Central memory CD4-positive, alpha-beta T cell (primary cell): Measurements from ENCODE around the gene SYNE4.
"Not testable (repeated sequence)": the region's sequence is repeated elsewhere in the genome, so short reads cannot be mapped to it uniquely, and the experiment has no call there.

Experiments used
- DNase-seq: peaks from one replicate; pipeline ENCODE4 v3.0.0; 2022
- total RNA-seq, 3 experiments: gene quantifications; one replicate each; lab custom pipeline; 2026; lab: John Stamatoyannopoulos, UW

The SYNE4 gene
- 0.42 to 2.3 (median 1.7) reads per million in 3 experiments for total RNA-seq

DNA sequence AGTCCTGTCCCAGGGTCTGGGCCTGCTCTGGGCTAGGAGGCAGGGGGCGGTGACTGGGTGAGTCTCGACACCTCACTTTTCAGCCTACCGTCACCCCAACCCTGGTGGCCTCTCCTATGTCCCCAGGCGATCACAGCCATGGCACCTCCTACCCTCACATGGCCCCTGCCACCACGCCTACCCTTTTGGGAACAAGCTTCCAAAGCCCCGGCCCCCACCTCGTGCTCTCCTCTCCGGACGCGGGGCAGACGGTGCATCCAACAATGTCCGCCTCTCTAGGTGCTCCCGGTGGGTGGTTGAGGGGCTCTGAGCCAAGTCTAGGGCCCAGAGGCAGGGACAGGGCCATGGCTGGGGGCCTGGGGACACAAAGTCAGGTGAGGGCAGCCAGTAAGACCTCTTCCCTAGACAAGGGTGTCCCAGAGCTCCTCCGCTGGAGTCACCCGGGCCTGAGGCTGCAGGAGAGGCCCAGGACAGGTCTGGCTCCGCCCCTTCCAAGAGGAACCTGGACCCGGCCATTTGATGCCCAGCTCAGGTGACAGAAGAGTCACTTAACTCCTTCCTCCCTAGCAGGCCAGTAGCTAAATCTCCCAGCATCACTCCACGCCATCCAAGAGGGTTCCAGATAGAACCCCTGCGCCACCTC, at the start of gene SYNE4:
Gene SYNE4, minus strand, starts transcription at position 478 of the 643 bp plus-strand sequence. Its CDS starts 132 bp downstream, at position 346.
- DNase-seq = no peak

DNA sequence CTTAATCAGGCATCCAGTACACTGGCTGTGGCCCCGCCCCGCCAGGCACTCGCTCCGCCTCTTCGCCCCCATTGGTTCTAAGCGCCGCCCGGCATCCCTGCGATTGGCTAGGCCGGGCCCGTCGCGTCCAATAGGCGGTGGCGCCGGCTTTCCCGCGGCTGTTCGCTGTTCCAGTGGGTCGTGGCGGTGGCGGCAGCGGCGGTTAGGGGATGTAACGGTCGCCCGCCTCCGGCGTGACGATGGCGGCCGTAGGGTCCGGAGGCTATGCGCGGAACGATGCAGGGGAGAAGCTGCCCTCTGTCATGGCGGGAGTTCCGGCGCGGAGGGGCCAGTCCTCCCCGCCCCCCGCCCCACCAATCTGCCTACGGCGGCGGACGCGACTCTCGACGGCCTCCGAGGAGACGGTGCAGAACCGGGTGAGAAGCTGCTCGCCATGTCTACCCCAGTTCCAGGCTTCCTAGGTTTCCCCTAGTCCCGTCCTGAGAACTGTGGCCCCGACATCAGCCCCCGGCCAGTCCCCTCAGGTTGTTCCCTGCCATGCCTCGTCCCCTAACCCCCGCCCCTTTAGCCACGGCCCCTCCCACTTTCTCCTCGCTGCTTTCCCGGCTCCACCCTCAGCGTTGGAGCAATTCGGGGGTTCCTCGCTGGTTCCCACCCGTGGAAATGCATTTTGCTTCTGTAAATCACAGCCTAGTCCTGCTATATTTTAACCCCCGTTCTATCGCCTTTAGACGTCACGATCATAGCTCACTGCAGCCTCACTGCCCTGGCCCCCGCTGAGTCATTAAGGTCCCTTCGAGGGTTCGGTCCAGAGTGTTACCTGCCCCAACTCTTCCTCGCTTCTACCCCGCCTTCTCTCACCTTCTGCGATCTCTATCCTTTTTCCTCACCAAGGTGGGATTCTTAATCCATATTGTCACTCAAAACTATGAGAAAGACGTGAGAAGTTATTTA, 46.4 kb upstream of the SYNE4 start, which contains the start of gene WDR62:
Gene WDR62, plus strand, starts transcription at position 165 of the 954 bp plus-strand sequence. Its CDS starts 75 bp downstream, at position 240.
- DNase-seq = no peak

DNA sequence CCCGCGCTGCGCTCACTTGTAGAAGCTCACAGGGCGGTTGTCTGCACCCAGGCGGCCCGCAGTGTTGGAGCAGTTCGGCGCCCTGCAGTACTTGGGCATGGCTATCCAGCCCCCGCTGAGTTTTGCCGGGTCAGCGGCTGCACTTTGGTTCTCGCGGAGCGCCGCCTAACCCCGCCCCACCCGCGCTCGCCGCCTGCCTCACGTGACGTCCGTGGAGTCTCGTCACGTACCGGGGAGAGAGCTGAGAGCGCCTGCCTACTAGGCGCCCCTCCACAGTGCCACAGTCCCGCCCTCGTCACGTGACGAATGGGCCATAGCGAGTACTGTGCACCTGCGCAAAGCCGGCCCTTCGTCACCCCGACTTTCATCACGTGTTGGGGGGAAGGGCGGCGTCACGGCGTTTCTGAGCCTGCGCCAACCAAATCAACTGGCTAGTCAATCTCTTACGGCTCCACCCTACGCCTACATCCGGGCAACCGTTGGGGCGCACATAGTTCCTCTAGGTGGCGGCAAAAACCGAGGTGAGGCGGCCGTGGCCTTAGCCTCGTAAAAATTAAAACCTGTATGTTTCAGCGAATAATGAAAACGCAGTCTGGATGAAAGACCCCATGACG, 45.6 kb upstream of the SYNE4 start, which contains the start of gene THAP8:
Gene THAP8, minus strand, starts transcription at position 167 of the 614 bp plus-strand sequence. Its CDS starts 68 bp downstream, at position 99.
- DNase-seq = peak; percentile 100

- DNase-seq = no peak
Measured at GRCh38 chr19:36051637-36052036, 43.0 kb upstream of the SYNE4 start.

GRCh38 chr19:36051236-36051635, 42.6 kb upstream of the SYNE4 start:
- DNase-seq = no peak

DNA sequence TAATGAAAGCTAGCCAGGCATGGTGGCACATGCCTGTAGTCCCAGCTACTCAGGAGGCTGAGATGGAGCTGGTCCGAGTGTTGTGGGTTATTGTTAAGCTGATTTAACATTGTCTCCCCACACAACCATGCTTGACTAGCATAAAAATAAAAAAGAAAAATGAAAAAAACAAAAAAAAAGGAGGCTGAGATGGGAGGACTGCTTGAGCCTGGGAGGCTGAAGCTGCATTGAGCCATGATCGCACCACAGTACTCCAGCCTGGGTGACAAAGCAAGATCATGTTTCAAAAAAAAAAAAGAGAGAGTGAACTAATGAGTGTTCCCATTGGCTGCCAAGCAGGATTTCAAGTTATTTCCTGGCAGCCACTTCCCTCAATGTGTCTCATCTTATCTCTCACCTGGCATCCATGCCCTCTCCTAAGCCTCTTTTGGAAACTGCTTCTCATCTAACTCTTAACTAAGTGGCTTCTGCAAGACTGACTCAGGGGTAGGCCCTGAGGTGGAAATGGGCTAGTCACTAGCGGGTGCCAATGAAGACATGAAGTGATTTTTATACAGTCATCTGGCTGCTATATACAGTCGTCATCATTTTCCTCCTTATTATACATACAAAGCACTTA, 40.6 kb upstream of the SYNE4 start:
- no peak for DNase-seq

DNA sequence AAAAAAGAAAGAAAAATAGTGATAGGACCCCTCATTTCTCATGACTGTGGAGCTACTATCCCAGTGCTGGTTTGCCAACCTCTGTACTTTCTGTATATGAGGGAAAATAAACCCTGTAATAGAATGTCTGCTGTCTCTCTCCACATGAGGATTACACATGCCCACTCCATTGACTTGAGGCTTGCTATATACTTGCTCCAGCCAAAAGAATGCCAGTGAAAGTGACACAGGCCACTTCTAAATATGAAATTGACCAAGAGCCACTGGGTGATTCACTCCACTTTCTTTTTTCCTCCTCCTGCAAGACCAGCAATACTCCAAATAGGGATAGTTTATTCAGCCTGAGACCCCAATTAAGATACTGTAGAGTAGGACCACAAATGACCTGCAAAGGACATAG, 39.2 kb upstream of the SYNE4 start:
- no peak for DNase-seq

DNA sequence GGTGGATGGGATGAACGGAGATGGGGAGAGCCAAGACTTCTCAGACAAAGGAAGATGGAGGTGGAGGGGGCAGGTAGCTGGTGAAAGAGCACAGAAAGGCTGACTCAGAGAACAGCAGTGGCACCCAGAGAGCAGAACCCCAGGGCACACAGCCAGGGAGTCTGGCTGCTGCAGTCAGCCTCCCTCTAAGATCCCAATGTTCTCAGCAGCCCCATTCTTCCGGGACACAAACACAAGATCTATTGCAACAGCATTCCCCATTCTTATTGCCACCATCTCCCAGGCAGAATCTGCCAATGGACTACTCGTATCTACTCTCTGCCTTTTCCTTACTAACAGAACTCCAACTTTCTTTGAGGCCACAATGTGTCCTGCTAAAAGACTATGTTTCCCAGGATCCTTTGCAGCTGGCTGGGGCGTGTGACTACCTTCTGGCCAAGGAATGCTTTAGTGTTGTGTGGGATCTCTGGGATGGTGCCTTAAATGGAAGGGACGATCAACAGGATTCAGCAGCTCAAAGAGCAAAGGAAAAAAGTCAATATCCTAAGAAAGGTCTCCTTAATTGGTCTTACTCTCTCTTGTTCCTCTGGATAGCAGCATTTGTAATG, 37.9 kb upstream of the SYNE4 start:
- DNase-seq = no peak

GRCh38 chr19:36043952-36044351, 35.3 kb upstream of the SYNE4 start:
- no peak for DNase-seq

GRCh38 chr19:36041831-36042230, 33.2 kb upstream of the SYNE4 start:
- DNase-seq = no peak

GRCh38 chr19:36041092-36041491, 32.5 kb upstream of the SYNE4 start:
- DNase-seq = not testable (repeated sequence)

DNA sequence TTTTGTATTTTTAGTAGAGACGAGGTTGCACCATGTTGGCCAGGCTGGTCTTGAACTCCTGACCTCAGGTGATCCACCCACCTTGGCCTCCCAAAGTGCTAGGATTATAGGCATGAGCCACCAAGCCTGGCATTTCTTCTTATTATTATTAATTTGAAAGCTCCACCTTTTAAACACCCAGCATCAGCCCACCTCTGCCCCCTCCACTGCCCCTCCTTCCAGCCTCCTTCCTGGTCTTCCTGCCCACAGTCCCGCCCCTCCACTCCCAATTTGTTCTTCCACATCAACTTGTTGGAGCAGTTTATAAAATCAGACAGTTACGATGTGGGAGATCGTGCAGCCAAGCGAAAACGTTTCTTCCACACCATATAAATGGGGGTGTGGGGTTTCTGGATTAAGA, 31.9 kb upstream of the SYNE4 start:
- DNase-seq = no peak

DNA sequence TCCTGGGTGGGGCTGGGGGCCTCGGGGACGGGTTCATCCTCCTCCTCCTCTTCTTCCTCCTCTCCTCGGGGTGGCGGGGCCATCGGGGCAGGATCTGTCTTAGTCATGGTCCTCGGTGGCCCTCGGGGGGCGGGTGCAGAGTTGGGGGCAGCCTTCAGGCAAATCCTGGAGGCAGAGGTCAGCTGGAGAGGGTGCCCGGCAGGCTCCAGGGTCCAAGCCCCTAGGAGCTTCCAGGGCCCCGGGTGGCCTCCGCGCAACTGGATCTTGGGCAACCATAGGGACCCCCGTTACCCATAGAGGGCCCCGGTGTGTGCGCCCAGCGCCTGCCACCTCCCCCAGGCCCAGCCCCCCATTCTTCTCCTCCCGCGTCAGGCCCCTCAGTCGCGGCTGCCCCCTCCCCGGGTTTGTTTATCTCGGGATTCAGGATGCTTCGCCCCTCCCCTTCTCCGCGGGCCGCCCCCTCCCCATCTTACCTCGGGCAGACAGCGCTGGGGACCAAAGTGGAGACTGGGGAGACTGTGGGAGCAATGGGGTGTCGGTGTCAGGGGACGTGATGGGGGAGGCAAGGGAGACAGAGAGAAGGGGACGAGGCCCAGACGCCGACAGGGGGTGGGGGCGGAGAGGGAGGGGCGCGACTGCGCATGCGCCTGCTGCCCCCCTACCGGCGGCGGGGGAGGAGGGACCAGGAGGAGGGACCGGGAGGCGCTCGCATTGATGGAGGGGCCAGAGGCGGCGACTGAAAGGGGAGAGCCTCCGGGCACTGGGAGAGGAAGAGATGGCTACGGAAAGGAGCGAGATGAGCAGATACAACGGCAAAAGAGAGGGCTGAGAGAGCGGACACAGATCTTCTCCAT, 23.9 kb upstream of the SYNE4 start, which contains the start of gene CLIP3:
Gene CLIP3, minus strand, starts transcription at position 623 of the 854 bp plus-strand sequence. Its CDS starts 516 bp downstream, at position 107.
- peak; percentile 12 for DNase-seq

DNA sequence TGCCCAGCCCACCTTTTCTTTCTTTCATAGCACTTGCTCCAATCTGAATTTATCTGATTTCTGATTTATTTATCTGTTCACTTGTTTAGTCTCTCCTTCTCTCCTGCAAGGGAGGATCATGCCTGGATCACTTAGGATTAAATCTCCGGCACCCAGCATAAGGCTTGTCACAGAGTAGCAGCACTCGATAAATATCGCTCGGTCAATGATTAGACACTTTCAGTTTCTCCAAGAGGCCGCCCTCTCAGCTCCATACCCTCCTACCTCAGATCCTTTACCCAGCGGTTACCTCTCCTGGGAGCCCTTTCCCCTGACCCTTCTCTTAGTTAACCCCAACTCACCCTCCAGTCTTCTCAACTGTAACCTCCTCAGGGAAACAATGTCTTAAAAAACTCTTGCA, 22.7 kb upstream of the SYNE4 start:
- DNase-seq = no peak

- no peak for DNase-seq
Measured at GRCh38 chr19:36030264-36031148, 21.9 kb upstream of the SYNE4 start.

- no peak for DNase-seq
Measured at GRCh38 chr19:36028313-36029041, 19.9 kb upstream of the SYNE4 start.

- no peak for DNase-seq
Measured at GRCh38 chr19:36027696-36028095, 19.1 kb upstream of the SYNE4 start.

DNA sequence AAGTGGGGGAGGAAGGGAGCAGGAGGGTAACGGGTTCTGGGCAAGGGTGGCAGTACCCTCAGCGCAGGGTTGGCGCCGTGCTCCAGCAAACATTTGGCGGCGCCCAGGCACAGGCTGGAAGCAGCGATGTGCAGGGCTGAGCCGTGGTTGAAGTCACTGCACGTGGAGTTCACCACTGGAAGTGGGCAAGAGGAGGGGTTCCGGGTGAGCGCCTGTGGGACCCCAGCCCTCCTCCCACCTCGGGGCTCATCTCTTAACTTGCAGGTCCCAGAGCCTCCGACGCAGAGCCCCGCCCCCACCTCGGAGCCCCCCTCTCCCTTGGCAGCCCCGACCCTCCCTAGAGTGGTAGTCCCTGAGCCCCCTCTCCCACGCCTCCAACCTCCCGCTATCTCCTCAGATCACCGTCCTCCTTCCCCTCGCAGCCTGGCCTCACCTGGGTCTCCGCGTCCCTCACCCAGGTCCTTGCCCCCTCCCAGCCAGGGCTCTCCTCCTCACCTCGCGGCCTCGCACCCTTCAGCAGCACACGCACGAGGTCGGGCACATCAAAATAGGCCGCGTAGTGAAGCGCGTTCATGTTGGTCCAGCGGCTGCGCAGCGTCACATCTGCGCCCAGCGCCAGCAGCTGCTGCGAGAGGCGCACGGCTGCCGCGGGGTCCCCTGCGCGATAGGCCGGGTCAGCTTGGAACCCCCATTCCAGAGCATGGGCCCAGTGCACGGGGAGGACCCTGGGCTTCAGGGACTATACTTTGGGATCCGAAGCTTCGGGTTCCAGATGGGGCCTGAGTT, 17.7 kb upstream of the SYNE4 start:
- DNase-seq = no peak
